ENCODE measurements around the gene EXOC6B.

Gene EXOC6B

GRCh38 chr2:72238311-72238710, 587.5 kb downstream of the EXOC6B start:
- Histone ChIP-seq H3K4me2 (ENCODE audit: insufficient read depth, low read length) (no peak overlapping the region), H4K20me1 (ENCODE audit: insufficient read depth, low read length) (no peaks in the 10 kb centered on the region), H3K4me1 (ENCODE audit: insufficient read depth, low read length) (peaks cover 11% of the 10 kb centered on the region), H3K9me3 (ENCODE audit: insufficient read depth, low read length, severe bottlenecking) (no peaks in the 10 kb centered on the region), H3K27me3 (ENCODE audit: insufficient read depth, low read length, poor library complexity) (no peaks in the 10 kb centered on the region), H2AFZ (ENCODE audit: low read depth, low read length) (no peak overlapping the region), H3K27ac (ENCODE audit: low read length) (no peak overlapping the region), H3K36me3 (ENCODE audit: insufficient read depth, low read length) (no peaks in the 10 kb centered on the region), H3K79me2 (ENCODE audit: insufficient read depth, low read length) (no peaks in the 10 kb centered on the region), H3K4me3 (ENCODE audit: low read depth in 1 of 2, low read length in 2 of 2) (no peak overlapping the region), H3K9ac (ENCODE audit: low read depth, low read length) (no peak overlapping the region)
- DNase-seq = no peak
- no peak for ATAC-seq (ENCODE audit: insufficient read depth, low read depth)
- TF ChIP-seq EZH2 (IDR thresholded peaks at IDR 0.05; ENCODE audit: borderline replicate concordance, low read depth, low read length, severe bottlenecking) (no peak), CTCF (IDR thresholded peaks at IDR 0.05; ENCODE audit: borderline replicate concordance, extremely low read depth, low read length, poor library complexity, severe bottlenecking) (no peak)

GRCh38 chr2:72237549-72237948, 588.3 kb downstream of the EXOC6B start:
- DNase-seq (no peak), ATAC-seq (ENCODE audit: insufficient read depth, low read depth) (no peak)
- H3K79me2 ChIP-seq (ENCODE audit: insufficient read depth, low read length) = no peaks in the 10 kb centered on the region
- H3K4me2 ChIP-seq (ENCODE audit: insufficient read depth, low read length) = no peak overlapping the region
- no peak overlapping the region for H3K27ac ChIP-seq (ENCODE audit: low read length)
- no peaks in the 10 kb centered on the region for H4K20me1 ChIP-seq (ENCODE audit: insufficient read depth, low read length)
- no peak overlapping the region for H3K4me3 ChIP-seq (ENCODE audit: low read depth in 1 of 2, low read length in 2 of 2)
- no peaks in the 10 kb centered on the region for H3K9me3 ChIP-seq (ENCODE audit: insufficient read depth, low read length, severe bottlenecking)
- no peak overlapping the region for H2AFZ ChIP-seq (ENCODE audit: low read depth, low read length)
- no peak overlapping the region for H3K9ac ChIP-seq (ENCODE audit: low read depth, low read length)
- H3K27me3 ChIP-seq (ENCODE audit: insufficient read depth, low read length, poor library complexity) = no peaks in the 10 kb centered on the region
- H3K4me1 ChIP-seq (ENCODE audit: insufficient read depth, low read length) = peaks cover 11% of the 10 kb centered on the region
- no peaks in the 10 kb centered on the region for H3K36me3 ChIP-seq (ENCODE audit: insufficient read depth, low read length)
- no peak for TF ChIP-seq EZH2 (IDR thresholded peaks at IDR 0.05; ENCODE audit: borderline replicate concordance, low read depth, low read length, severe bottlenecking)
- TF ChIP-seq CTCF (IDR thresholded peaks at IDR 0.05; ENCODE audit: borderline replicate concordance, extremely low read depth, low read length, poor library complexity, severe bottlenecking) = no peak

GRCh38 chr2:72236445-72237067, 589.3 kb downstream of the EXOC6B start:
- Histone ChIP-seq H3K4me2 (ENCODE audit: insufficient read depth, low read length) (no peak overlapping the region), H4K20me1 (ENCODE audit: insufficient read depth, low read length) (no peaks in the 10 kb centered on the region), H2AFZ (ENCODE audit: low read depth, low read length) (no peak overlapping the region), H3K4me3 (ENCODE audit: low read depth in 1 of 2, low read length in 2 of 2) (no peak overlapping the region), H3K9me3 (ENCODE audit: insufficient read depth, low read length, severe bottlenecking) (no peaks in the 10 kb centered on the region), H3K79me2 (ENCODE audit: insufficient read depth, low read length) (no peaks in the 10 kb centered on the region), H3K36me3 (ENCODE audit: insufficient read depth, low read length) (no peaks in the 10 kb centered on the region), H3K9ac (ENCODE audit: low read depth, low read length) (no peak overlapping the region), H3K27me3 (ENCODE audit: insufficient read depth, low read length, poor library complexity) (no peaks in the 10 kb centered on the region), H3K4me1 (ENCODE audit: insufficient read depth, low read length) (peaks cover 5% of the 10 kb centered on the region; the same call in 1 of the 2 replicates), H3K27ac (ENCODE audit: low read length) (no peak overlapping the region)
- TF ChIP-seq CTCF (IDR thresholded peaks at IDR 0.05; ENCODE audit: borderline replicate concordance, extremely low read depth, low read length, poor library complexity, severe bottlenecking) = no peak
- TF ChIP-seq EZH2 (IDR thresholded peaks at IDR 0.05; ENCODE audit: borderline replicate concordance, low read depth, low read length, severe bottlenecking) = no peak
- DNase-seq = no peak
- no peak for ATAC-seq (ENCODE audit: insufficient read depth, low read depth)
